Type B pancreatic cell (in vitro differentiated cells): ENCODE measurements around the gene CLCN6. TPM values are rescaled to one million over a fixed set of nuclear protein-coding genes. Genes with fewer than 3 reads are reported as not detected.

Experiments used
- DNase-seq: peaks from one replicate; pipeline ENCODE4 v3.0.0; 2021; ENCODE audit warnings: mixed read lengths; ENCODE audit not compliant: unreplicated experiment; ENCODE audit errors: extremely low spot score
- H3K27ac Mint-ChIP-seq: 2 replicates; pipeline ENCODE4 v1.8.0; 2021; ENCODE audit warnings: mild to moderate bottlenecking, mixed read lengths
- H3K27me3 Mint-ChIP-seq: 2 replicates; pipeline ENCODE4 v1.8.0; 2021; ENCODE audit warnings: mixed read lengths
- H3K36me3 Mint-ChIP-seq: 2 replicates; pipeline ENCODE4 v1.8.0; 2021; ENCODE audit warnings: mixed read lengths
- H3K4me1 Mint-ChIP-seq: one replicate; pipeline ENCODE4 v1.8.0; 2021; ENCODE audit warnings: mixed read lengths; ENCODE audit not compliant: unreplicated experiment
- H3K4me3 Mint-ChIP-seq: 2 replicates; pipeline ENCODE4 v1.8.0; 2021; ENCODE audit warnings: mild to moderate bottlenecking, mixed read lengths
- H3K9me3 Mint-ChIP-seq: 2 replicates; pipeline ENCODE4 v1.8.0; 2021; ENCODE audit warnings: mixed read lengths
- total RNA-seq: library from RNA; stranded (reverse); gene quantifications from 2 replicates; pipeline ENCODE4 v1.2.1, GENCODE V29; 2021; ENCODE audit warnings: low replicate concordance
- TF ChIP-seq, protein P1 (sequence below): fragments of 200-600 bp; sonication (generic); conservative IDR thresholded peaks from 2 replicates; pipeline ENCODE4 v1.5.0; 2021; ENCODE audit warnings: antibody characterized with exemption, mild to moderate bottlenecking

Gene CLCN6
- total RNA-seq, 1 donor from 2014 or later = 31.1 TPM

DNA sequence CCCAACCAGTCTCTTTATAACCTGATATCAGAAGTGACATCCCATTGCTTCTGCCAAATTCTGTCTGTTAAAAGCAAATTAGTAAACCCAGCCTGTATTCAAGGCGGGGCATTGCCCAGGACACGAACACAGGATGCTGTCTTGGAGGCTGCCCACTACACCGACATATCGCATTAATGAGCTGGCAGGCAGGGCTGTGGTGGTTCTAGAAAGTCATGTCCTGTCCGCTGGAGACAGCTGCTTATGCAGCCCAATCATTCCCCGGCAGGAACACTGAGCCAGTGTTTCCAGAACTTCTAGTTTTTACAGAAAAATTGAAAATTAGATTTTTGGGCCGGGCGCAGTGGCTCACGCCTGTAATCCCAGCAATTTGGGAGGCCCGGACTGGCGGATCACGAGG is 24.7 kb upstream of the CLCN6 start:
- Mint-ChIP-seq H3K4me3 (no peak overlapping the region), H3K4me1 (no peaks in the 10 kb centered on the region), H3K9me3 (no peaks in the 10 kb centered on the region), H3K27ac (no peak overlapping the region), H3K36me3 (no peaks in the 10 kb centered on the region), H3K27me3 (no peaks in the 10 kb centered on the region)
- no peak for DNase-seq
- TF ChIP-seq, protein P1, sequence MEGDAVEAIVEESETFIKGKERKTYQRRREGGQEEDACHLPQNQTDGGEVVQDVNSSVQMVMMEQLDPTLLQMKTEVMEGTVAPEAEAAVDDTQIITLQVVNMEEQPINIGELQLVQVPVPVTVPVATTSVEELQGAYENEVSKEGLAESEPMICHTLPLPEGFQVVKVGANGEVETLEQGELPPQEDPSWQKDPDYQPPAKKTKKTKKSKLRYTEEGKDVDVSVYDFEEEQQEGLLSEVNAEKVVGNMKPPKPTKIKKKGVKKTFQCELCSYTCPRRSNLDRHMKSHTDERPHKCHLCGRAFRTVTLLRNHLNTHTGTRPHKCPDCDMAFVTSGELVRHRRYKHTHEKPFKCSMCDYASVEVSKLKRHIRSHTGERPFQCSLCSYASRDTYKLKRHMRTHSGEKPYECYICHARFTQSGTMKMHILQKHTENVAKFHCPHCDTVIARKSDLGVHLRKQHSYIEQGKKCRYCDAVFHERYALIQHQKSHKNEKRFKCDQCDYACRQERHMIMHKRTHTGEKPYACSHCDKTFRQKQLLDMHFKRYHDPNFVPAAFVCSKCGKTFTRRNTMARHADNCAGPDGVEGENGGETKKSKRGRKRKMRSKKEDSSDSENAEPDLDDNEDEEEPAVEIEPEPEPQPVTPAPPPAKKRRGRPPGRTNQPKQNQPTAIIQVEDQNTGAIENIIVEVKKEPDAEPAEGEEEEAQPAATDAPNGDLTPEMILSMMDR = no peak

DNA sequence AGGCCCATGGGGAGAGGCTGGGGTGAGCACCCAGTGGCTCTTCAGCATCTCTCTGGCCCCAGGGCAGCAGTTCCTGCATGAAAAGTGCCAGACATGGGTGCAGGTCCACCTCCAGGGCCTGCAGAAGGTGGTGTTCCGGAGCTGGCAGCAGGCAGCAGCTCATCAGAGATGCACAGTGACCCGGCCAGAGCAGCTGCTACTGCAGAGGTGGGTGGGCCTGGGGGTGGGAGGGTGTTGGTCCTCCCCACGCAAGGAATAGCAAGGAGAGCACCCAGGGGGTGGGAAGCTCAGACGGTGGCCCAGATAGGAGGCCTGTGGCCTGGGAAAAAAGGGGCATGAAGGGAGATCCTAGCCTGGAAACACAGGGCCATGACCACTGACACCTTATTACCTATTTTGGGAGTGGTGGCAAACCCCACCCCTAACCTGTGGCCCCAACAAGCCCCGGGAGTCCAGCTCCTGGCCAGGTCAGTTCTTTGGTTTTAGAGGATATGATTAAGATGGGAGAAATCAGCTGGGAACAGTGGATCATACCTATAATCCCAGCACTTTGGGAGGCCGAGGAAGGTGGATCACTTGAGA is 23.8 kb upstream of the CLCN6 start:
- no peak overlapping the region for H3K27ac Mint-ChIP-seq
- no peaks in the 10 kb centered on the region for H3K27me3 Mint-ChIP-seq
- H3K4me1 Mint-ChIP-seq = no peaks in the 10 kb centered on the region
- TF ChIP-seq, protein P1 = no peak
- no peak for DNase-seq
- no peaks in the 10 kb centered on the region for H3K9me3 Mint-ChIP-seq
- H3K4me3 Mint-ChIP-seq = no peak overlapping the region
- no peaks in the 10 kb centered on the region for H3K36me3 Mint-ChIP-seq

DNA sequence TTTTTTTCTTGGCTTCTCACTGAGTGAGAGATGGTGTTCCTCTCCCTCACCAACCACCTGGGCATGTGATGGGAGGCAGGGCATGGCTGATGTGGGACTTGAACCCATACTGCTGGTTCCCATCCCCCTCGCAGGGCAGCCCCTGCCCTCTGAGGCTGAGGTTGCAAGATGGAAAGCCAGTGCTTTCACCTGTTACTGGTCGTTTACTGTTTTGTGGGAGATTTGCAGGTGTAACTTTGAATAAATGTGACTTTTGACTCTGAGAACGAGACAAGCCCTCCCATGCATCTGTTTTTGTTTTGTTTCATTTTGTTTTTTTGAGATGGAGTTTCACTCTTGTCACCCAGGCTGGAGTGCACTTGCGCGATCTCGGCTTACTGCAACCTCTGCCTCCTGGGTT is 22.4 kb upstream of the CLCN6 start:
- H3K9me3 Mint-ChIP-seq = no peaks in the 10 kb centered on the region
- no peaks in the 10 kb centered on the region for H3K4me1 Mint-ChIP-seq
- H3K27ac Mint-ChIP-seq = no peak overlapping the region
- no peaks in the 10 kb centered on the region for H3K36me3 Mint-ChIP-seq
- H3K27me3 Mint-ChIP-seq = no peaks in the 10 kb centered on the region
- no peak overlapping the region for H3K4me3 Mint-ChIP-seq
- TF ChIP-seq, protein P1 = no peak
- DNase-seq = no peak

DNA sequence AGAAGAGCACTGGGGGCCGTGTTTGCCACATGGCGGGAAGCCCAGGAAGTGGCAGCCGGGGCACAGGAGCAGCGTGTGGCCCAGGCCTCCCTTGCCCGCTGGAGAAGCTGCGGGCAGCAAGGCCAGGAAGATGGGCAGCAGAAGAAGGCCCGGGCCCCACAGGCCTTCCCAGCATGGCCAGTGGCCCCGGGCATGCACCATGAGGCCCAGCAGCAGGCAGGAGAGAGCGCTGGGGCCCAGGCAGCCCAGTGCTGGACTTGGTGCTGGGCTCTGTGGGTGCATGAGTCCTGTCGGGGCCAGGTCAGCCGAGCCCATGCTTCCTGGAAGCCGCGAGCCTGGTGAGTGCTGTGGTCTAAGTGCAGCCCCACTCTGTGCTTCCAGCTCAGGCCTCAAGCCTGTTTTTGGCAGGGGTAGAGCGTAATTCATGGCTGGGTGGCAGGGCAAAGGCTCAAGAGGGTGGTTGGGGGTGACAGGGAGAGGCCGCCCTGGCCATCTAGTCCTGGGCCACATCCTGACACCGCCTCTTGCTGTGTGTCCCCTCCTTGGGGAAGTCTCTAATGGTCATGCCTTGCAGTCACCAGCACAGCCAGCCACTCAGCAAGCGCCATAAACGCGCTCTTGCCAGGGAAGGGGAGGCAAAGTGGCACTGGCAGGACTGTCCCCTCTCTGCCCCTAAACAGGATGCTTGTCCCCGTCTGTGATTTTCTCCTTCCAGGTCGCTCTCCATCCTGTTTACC is 21.6 kb upstream of the CLCN6 start:
- DNase-seq = no peak
- no peak overlapping the region for H3K27ac Mint-ChIP-seq
- no peaks in the 10 kb centered on the region for H3K27me3 Mint-ChIP-seq
- no peaks in the 10 kb centered on the region for H3K4me1 Mint-ChIP-seq
- no peaks in the 10 kb centered on the region for H3K9me3 Mint-ChIP-seq
- TF ChIP-seq, protein P1 = no peak
- no peak overlapping the region for H3K4me3 Mint-ChIP-seq
- no peaks in the 10 kb centered on the region for H3K36me3 Mint-ChIP-seq

DNA sequence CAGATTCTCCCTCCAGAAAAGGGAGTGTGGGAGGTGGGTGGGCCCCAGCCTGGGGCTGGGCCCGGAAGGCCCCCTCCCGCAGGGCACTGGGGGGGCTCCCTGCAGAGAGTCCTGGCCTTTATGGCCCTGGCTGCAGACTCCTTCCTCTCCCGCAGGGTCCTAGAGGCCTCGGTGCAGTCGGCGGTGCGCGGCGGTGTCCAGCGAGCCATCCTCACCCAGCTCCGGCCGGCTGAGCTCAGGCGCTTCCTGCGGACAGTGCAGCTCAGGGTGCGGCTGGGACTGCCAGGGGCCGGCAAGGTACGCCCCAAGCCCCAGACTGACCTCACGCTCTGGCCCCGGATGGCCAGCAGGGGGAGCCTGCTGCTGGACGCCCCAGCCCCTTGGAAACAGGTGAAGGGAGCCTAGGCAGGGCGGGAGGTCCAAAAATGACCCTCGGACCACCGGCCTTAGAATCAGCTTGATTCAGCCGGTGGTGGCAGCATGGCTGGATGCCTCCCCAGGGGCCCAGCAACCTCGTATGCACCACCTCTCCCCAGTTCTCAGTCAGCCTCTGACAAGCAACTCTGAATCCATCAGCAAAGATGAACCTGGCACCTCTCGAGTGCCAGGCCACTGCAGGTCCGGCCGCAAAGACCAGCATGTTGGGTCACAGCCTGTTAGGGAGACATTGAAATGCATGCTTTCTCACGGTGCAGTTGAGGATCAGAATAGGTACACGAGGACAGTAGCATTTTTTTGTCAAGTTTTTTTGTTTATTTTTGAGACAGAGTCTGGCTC is 20.8 kb upstream of the CLCN6 start:
- Mint-ChIP-seq H3K36me3 (no peaks in the 10 kb centered on the region), H3K4me1 (no peaks in the 10 kb centered on the region), H3K27me3 (no peaks in the 10 kb centered on the region), H3K4me3 (no peak overlapping the region), H3K27ac (no peak overlapping the region), H3K9me3 (no peaks in the 10 kb centered on the region)
- TF ChIP-seq, protein P1 = peak; percentile 92
- no peak for DNase-seq
